Endometrial microvascular endothelial cells (primary cell): ENCODE measurements around the gene HSDL2. TPM values are rescaled to one million over a fixed set of nuclear protein-coding genes. Genes with fewer than 3 reads are reported as not detected.
"Not testable (repeated sequence)": the region's sequence is repeated elsewhere in the genome, so short reads cannot be mapped to it uniquely, and the experiment has no call there.

Source experiments
- in situ Hi-C: cut with HindIII; loops from 2 replicates; pipeline ENCODE4 v1.10.0; 2017; ENCODE audit warnings: low sequenced_read_pairs, low pct_unique_long_range_greater_than_20kb; ENCODE audit errors: inconsistent ontology term
- total RNA-seq: library from RNA; depleted of rRNA; stranded (reverse); fragments of >200 nt; gene quantifications from one replicate; pipeline ENCODE4 v1.2.3, GENCODE V29; 2015; ENCODE audit errors: inconsistent ontology term

The HSDL2 gene
- total RNA-seq, 1 donor from 2014 or later: 42.6 TPM

DNA sequence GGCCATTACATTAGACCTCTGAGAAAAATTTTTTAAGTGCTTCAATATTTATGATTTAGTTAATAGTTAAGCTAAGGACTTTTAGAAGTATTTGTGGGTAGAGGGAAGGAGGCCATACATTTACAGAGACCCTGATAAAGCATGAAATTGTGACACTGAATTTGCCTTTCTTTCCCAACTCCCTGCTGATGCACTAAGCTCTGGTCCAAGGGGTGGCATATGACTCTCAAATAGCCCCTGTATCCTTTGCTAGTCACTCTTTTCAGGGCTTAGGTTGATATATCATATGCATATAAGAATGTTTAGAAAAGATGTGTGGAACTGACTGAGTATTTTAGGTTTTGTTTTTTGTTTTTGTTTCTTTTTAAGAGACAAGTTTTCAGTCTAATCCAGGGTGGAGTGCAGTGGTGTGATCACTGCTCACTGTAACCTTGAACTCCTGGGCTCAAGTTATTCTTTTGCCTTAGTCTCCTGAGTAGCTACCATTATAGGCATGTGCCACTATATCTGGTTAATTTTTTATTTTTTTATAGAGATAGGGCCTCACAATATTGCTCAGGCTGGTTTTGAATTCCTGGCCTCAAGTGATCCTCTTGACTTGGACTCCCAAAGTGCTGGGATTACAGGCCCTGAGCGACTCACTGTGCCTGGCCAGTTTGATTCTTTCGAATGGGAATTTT lies 127.2 kb downstream of the HSDL2 start:
- in situ Hi-C loops: no loop called here

GRCh38 chr9:112508377-112508776 lies 128.5 kb downstream of the HSDL2 start:
- in situ Hi-C loops: no loop called here

- in situ Hi-C loops: not testable (repeated sequence)
These were observed 132.5 kb downstream of the HSDL2 start for GRCh38 chr9:112512377-112512776.

- in situ Hi-C loops: no loop called here
These were observed 136.9 kb downstream of the HSDL2 start for GRCh38 chr9:112516769-112517168.

DNA sequence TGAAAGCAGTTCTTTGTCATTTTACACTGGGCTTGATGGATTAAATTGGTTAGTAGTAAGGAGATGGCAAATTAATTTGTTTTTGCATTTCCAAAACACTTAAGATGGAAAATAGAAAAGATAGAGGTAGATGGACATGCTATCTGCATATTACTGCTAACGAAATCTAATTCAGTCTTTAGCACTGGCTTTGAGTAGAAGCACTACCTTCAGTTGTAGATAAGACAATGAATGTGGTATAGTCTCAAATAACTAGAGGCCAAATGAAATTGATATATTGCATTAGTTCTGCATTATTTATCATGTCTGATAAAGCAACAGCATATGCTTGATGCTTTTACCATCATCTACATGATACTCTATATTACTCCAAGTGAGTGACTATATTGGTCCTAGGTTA lies 140.2 kb downstream of the HSDL2 start:
- in situ Hi-C loops: no loop called here

- in situ Hi-C loops: no loop called here
These were observed 140.7 kb downstream of the HSDL2 start for GRCh38 chr9:112520656-112521055.

Other genes with a start within 250 kb of the HSDL2 start
- 25.7 TPM for gene SUSD1, start 204.8 kb upstream of the HSDL2 start, total RNA-seq
- gene PTBP3, start 46.5 kb upstream of the HSDL2 start, total RNA-seq: 48.1 TPM
- gene KIAA1958, start 106.7 kb downstream of the HSDL2 start, total RNA-seq: 0.46 TPM